Astrocyte of the hippocampus (primary cell): ENCODE measurements around the gene MRPL23.

Source experiments
- DNase-seq: peaks from one replicate; pipeline ENCODE4 v3.0.0; 2011; ENCODE audit warnings: low read depth, low spot score

Gene MRPL23

DNA sequence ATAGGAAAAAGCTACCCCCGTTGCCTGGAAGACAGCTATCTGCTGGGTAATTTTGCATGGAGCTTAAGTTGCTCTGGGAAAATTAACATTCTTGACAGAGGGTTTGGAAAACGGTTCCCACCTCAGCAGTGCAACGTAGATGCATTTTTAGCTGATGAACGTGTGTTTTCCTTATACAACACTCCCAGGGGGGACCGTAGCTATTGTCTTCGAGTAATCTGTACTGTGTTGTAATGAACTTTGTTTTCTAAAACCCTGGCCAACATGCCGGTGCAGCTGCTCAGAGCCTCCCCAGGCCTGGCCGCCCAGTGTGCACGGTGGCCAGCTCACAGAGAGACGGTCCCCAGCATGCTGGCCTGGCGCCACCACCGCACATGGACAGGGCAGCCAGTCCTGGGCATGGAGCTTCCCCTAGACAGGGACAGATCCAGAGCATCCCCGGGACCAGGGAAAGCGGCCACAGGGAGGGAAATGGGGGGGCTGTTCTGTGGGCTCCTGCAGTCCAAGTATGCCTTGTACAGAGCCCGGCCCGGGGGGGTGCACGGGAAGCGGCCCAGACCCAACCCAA, 25.5 kb upstream of the MRPL23 start:
- peak; percentile 17 for DNase-seq

GRCh38 chr11:1922481-1923081, 24.6 kb upstream of the MRPL23 start:
- DNase-seq: no peak

DNA sequence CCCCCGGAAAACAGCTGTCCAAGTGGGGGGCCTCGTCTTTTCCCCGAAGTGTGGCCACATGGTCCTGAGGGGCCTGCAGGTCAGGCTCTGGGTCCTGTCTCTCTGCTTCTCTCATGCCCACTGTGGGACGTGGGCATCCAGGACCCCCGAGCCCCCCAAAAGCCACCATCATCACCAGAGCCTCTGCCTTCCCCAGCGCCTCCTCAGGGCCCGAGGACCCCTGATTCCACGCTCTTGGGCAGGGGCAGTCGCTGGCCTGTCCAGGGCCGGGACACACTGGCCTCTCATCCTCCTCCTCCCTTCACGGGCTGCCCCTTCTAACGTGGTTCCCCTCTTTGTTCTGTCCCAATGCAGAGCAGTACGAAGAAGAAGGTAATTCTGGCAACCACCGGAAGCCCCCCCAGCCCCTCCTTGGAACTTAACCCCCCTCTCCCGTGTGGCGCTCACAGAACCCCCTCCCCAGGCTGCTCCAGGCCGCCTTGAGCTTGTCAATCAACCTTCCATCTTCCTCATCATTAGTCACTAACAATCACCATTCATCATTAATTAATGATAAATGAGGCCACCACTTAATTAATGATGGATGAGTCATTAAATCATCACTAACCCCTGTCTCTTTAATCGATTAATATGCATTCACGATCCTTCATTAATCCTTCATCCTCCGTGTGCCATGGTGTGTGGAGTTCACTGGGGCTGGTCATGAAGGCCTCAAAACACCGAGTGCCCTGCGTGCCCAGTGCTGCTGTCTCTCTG, 23.8 kb upstream of the MRPL23 start:
- no peak for DNase-seq

- no peak for DNase-seq
Measured at GRCh38 chr11:1924181-1924580, 23.0 kb upstream of the MRPL23 start.

- no peak for DNase-seq
Measured at GRCh38 chr11:1924646-1925372, 22.3 kb upstream of the MRPL23 start.

DNA sequence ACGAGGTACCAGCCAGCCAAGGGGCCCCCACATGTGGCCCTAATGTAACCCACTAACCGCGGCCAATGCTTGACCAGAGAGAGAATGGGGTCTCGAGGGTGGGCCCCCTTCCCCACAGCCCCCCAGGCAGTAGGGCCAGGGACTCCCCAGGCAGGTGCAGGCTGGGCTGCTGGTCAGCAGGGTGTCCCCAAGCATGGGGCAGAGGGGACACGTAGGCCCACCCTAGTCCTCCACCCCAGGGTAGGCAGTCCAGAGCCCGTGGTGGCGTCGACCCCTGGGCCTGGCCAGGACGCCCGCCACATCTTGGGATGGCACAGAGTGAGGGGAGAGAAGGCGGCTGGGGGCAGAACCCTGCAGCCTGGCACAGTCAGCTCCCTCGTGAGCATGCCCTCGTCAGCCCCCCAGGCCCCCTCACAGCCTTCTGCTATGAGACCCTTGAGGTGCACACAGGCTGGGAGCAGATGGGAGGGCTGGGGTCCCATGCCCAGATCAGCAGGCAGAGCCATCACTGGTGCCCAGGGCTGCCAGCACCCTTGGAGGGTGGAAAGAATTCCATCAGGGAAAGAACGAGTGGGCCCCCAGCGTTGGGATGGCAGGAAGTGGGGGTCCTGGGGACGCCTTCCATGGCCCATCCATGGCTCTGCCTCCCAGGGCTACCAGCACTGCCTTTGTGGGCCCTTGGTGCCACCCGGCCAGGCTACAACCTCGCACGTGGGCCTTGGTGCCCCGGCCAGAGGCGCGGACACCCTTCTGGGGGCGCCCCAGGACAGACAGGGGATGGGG, 21.6 kb upstream of the MRPL23 start:
- no peak for DNase-seq

- DNase-seq: no peak
Measured at GRCh38 chr11:1926156-1927025, 20.7 kb upstream of the MRPL23 start.

- no peak for DNase-seq
Measured at GRCh38 chr11:1927026-1927847, 19.9 kb upstream of the MRPL23 start.

DNA sequence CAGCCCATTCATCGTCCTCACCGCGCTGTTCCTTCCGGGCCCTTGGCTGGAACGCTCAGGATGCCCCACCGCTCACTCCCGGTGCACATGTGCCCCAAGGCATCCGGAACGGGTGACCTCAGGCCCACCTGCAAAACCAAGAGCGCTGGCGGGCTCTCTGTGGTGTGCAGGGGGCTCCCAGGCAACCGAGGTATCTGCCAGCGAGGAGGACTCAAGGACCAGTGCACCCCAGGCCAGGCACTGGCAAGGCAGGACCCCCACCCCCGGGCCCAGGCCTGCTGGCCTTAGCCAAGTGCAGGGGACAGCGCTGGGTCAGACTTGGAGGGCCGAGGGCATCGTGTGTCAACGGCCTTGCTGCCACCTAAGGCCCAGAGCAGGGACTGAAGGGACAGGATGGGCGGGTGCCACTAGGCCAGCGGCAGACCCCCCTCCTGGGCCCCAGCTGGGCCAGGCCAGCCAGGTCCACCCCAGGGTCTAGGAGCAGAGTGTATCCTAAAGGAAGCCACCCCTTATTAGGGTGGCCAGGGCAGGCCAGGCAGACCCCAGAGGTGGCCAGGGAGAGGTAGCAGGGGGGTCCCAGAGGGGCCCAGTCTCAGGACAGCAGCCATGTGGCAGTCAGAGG, 19.2 kb upstream of the MRPL23 start:
- DNase-seq: no peak

DNA sequence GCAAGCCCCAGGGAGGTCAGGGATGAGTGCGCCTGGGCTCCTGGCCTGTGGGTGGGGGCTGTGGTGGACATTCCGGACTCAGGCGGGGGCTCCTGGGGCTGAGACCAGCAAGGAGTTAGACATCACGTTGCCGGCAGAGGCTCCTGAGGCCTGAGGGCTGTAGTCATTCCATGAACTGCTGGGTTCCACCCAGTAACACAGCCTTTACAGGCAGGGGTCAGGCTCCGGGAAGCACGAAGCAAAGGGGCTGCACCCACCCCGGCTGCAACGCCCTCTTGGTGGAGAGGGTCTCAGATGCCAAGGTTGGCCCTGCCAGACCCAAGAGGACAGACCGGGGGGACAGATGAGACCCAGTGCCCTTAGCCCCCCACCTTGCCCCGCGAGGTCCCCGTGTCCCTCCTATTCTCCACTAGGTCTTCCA, 18.7 kb upstream of the MRPL23 start:
- DNase-seq: no peak

GRCh38 chr11:1928891-1929541, 18.1 kb upstream of the MRPL23 start:
- no peak for DNase-seq

- no peak for DNase-seq
Measured at GRCh38 chr11:1929621-1930461, 17.3 kb upstream of the MRPL23 start.

DNA sequence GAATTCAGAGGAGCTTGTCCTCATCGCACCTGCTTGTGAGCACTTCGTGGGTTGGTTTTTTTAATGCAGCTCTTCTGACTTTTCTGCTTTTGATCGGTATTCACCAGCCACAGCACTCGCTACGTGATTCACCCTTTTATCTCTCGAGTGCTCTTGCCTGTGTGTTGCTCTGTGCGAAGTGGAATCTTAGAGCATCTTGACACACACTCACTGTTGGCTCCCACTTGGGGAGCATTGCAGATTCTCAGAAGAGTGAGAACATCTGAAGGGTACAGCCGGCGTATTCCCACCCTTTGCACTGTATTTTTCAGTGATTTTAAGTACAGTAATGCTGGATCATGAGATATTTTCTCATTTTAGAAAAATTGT, 16.7 kb upstream of the MRPL23 start:
- DNase-seq: no peak

GRCh38 chr11:1931341-1932104, 15.6 kb upstream of the MRPL23 start:
- DNase-seq: no peak

GRCh38 chr11:1932105-1932480, 15.0 kb upstream of the MRPL23 start:
- no peak for DNase-seq

DNA sequence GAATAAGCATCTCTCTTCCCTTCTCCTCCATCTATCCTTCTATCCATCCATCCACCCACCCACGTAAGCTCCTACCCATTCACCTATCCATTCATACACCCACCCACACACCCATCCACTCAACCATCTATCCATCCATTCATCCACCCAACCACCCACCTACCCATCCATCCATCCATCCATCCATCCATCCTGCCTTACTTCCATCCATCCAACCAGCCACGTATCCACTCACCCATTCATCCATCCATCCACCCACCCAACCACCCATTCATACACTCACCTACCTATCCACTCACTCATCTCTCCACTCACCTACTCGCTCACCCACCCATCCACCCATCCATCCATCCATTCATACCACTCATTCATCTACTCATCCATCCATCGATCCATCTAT, 14.5 kb upstream of the MRPL23 start:
- no peak for DNase-seq
